Neutrophil (primary cell): ENCODE results near the gene NRG3.

Source experiments
- H3K27ac ChIP-seq: fragments of 200-600 bp; sonication (generic); 2 replicates; pipeline ENCODE4 v1.5.1; 2016; ENCODE audit warnings: mild to moderate bottlenecking, moderate library complexity
- H3K27me3 ChIP-seq: fragments of 200-600 bp; sonication (generic); 2 replicates; pipeline ENCODE4 v1.6.0; 2016; ENCODE audit warnings: mild to moderate bottlenecking
- H3K36me3 ChIP-seq: fragments of 200-600 bp; sonication (generic); 2 replicates; pipeline ENCODE4 v1.5.1; 2017
- H3K4me1 ChIP-seq, 2 experiments: fragments of 200-600 bp in 1 of 2; sonication (generic) in 1 of 2; 1 replicate in 1 of 2; 2 replicates in 1 of 2; pipeline versions ENCODE4 v1.5.1 to v1.6.1; 2013 to 2016; ENCODE audit warnings: low read depth in 1 of 2, low read length in 1 of 2, mild to moderate bottlenecking in 1 of 2, moderate library complexity in 1 of 2; ENCODE audit not compliant: control insufficient read depth in 1 of 2, insufficient read depth in 1 of 2
- H3K4me3 ChIP-seq, 2 experiments: fragments of 200-600 bp in 1 of 2; sonication (generic) in 1 of 2; 1 replicate in 1 of 2; 2 replicates in 1 of 2; pipeline ENCODE4 v1.5.1; 2013 to 2016; ENCODE audit warnings: low read depth in 1 of 2, low read length in 1 of 2, mild to moderate bottlenecking in 1 of 2, moderate library complexity in 1 of 2
- H3K9me3 ChIP-seq: fragments of 200-600 bp; sonication (generic); 2 replicates; pipeline ENCODE4 v1.5.1; 2016
- CTCF ChIP-seq: fragments of 200-600 bp; sonication (generic); IDR thresholded peaks from 2 replicates; pipeline ENCODE4 v1.5.1; 2016; ENCODE audit warnings: antibody characterized with exemption

NRG3 gene

GRCh38 chr10:81848514-81848913 lies 26.5 kb upstream of the NRG3 start:
- Histone ChIP-seq H3K9me3 (no peaks in the 10 kb centered on the region), H3K4me1 (no peaks in the 10 kb centered on the region), H3K27me3 (no peaks in the 10 kb centered on the region), H3K27ac (no peak overlapping the region), H3K36me3 (no peaks in the 10 kb centered on the region), H3K4me3 (no peak overlapping the region)
- TF ChIP-seq CTCF: no peak

DNA sequence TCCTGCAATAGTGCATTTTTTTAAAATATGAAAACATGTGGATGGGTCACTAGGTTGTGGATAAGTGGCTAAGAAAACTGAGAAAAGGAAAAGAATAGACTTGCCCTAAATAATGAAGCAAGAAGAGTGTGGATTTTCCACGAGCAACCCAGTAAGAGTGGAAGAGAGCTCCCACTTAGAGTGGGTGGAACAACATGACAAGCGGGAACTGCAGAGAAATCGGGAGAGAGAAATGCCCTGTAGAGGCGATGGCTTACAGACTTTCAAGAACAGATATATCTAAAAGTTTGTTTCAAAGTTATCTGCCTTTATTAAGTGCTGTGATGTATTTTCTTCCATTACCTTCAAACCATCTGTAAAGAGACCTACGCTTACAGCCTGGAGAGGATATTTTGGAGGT lies 26.1 kb upstream of the NRG3 start:
- Histone ChIP-seq H3K9me3 (no peaks in the 10 kb centered on the region), H3K4me3 (no peak overlapping the region), H3K27me3 (no peaks in the 10 kb centered on the region), H3K36me3 (no peaks in the 10 kb centered on the region), H3K27ac (no peak overlapping the region), H3K4me1 (no peaks in the 10 kb centered on the region)
- TF ChIP-seq CTCF: no peak

DNA sequence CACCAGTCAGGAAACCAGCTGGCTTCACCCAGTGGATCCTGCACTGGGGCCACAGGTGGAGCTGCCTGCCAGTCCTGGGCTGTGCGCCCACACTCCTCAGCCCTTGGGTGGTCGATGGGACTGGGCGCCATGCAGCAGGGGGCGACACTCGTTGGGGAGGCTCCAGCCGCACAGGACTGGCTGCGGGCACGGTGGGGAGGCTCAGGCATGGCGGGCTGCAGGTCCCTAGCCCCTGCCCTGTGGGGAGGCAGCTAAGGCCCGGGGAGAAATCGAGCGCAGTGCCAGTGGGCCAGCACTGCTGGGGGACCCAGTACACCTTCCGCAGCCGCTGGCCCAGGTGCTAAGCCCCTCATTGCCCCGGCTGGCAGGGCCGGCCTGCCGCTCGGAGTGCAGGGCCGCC lies 12.4 kb upstream of the NRG3 start:
- TF ChIP-seq CTCF: no peak
- Histone ChIP-seq H3K4me3 (no peak overlapping the region), H3K36me3 (no peaks in the 10 kb centered on the region), H3K4me1 (no peaks in the 10 kb centered on the region), H3K9me3 (no peaks in the 10 kb centered on the region), H3K27me3 (no peaks in the 10 kb centered on the region), H3K27ac (no peak overlapping the region)

GRCh38 chr10:81863771-81864170 lies 11.2 kb upstream of the NRG3 start:
- H3K4me3 ChIP-seq: no peak overlapping the region
- no peaks in the 10 kb centered on the region for H3K27me3 ChIP-seq
- no peaks in the 10 kb centered on the region for H3K36me3 ChIP-seq
- H3K4me1 ChIP-seq: no peaks in the 10 kb centered on the region
- no peaks in the 10 kb centered on the region for H3K9me3 ChIP-seq
- no peak for TF ChIP-seq CTCF
- H3K27ac ChIP-seq: no peak overlapping the region

GRCh38 chr10:81865581-81865980 lies 9.4 kb upstream of the NRG3 start:
- TF ChIP-seq CTCF: no peak
- H3K4me1 ChIP-seq: no peaks in the 10 kb centered on the region
- H3K27ac ChIP-seq: no peak overlapping the region
- H3K4me3 ChIP-seq: no peak overlapping the region
- no peaks in the 10 kb centered on the region for H3K27me3 ChIP-seq
- H3K36me3 ChIP-seq: no peaks in the 10 kb centered on the region
- H3K9me3 ChIP-seq: no peaks in the 10 kb centered on the region

- H3K9me3 ChIP-seq: no peaks in the 10 kb centered on the region
- H3K36me3 ChIP-seq: no peaks in the 10 kb centered on the region
- H3K4me1 ChIP-seq: no peaks in the 10 kb centered on the region
- peaks cover 9% of the 10 kb centered on the region for H3K27me3 ChIP-seq
- no peak overlapping the region for H3K27ac ChIP-seq
- TF ChIP-seq CTCF: no peak
- no peak overlapping the region for H3K4me3 ChIP-seq
These were observed 8.2 kb upstream of the NRG3 start for GRCh38 chr10:81866753-81867152.
